ENCODE data around the gene DNAJC11.

The DNAJC11 gene

GRCh38 chr1:6686294-6686693, 15.3 kb downstream of the DNAJC11 start:
- DNase-seq (ENCODE audit: low read depth): no peak
- no peak overlapping the region for H3K4me3 ChIP-seq (replicated peaks; ENCODE audit: low read depth, low read length)
- TF ChIP-seq CTCF (IDR thresholded peaks at IDR 0.05; ENCODE audit: low read length, missing control alignments): no peak

GRCh38 chr1:6685381-6685780, 16.2 kb downstream of the DNAJC11 start:
- no peak for DNase-seq (ENCODE audit: low read depth)
- no peak for TF ChIP-seq CTCF (IDR thresholded peaks at IDR 0.05; ENCODE audit: low read length, missing control alignments)
- no peak overlapping the region for H3K4me3 ChIP-seq (replicated peaks; ENCODE audit: low read depth, low read length)

GRCh38 chr1:6683434-6683833, 18.2 kb downstream of the DNAJC11 start:
- H3K4me3 ChIP-seq (replicated peaks; ENCODE audit: low read depth, low read length): no peak overlapping the region
- TF ChIP-seq CTCF (IDR thresholded peaks at IDR 0.05; ENCODE audit: low read length, missing control alignments): no peak
- no peak for DNase-seq (ENCODE audit: low read depth)

GRCh38 chr1:6675941-6676340, 25.7 kb downstream of the DNAJC11 start:
- TF ChIP-seq CTCF (IDR thresholded peaks at IDR 0.05; ENCODE audit: low read length, missing control alignments): no peak

GRCh38 chr1:6674771-6675170, 26.8 kb downstream of the DNAJC11 start:
- H3K4me3 ChIP-seq (replicated peaks; ENCODE audit: low read depth, low read length): no peak overlapping the region
- DNase-seq (ENCODE audit: low read depth): no peak
- no peak for TF ChIP-seq CTCF (IDR thresholded peaks at IDR 0.05; ENCODE audit: low read length, missing control alignments)

More at GRCh38 chr1:6675941-6676340, 25.7 kb downstream of the DNAJC11 start:
- no peak for DNase-seq (ENCODE audit: low read depth)
- H3K4me3 ChIP-seq (replicated peaks; ENCODE audit: low read depth, low read length): no peak overlapping the region

- no peak for DNase-seq (ENCODE audit: low read depth)
- no peak for TF ChIP-seq CTCF (IDR thresholded peaks at IDR 0.05; ENCODE audit: low read length, missing control alignments)
- no peak overlapping the region for H3K4me3 ChIP-seq (replicated peaks; ENCODE audit: low read depth, low read length)
Measured at GRCh38 chr1:6673816-6674398, 27.7 kb downstream of the DNAJC11 start.

- DNase-seq (ENCODE audit: low read depth): peak; percentile 7
- H3K4me3 ChIP-seq (replicated peaks; ENCODE audit: low read depth, low read length): no peak overlapping the region
- TF ChIP-seq CTCF (IDR thresholded peaks at IDR 0.05; ENCODE audit: low read length, missing control alignments): no peak
Measured at GRCh38 chr1:6672558-6672957, 29.1 kb downstream of the DNAJC11 start.
